HepG2 (cell line): ENCODE data around the gene CDCP1. TPM values are rescaled to one million over a fixed set of nuclear protein-coding genes. Genes with fewer than 3 reads are reported as not detected.

Source experiments
- ATAC-seq: fragments of 200-7000 bp; cut with Tn5 transposase; 3 replicates; pipeline ENCODE4 v1.9.1; 2020; ENCODE audit warnings: mild to moderate bottlenecking, moderate library complexity
- BruUV-seq: library from RNA; stranded (reverse); fragments of 400-500 nt; replicated peaks from 2 replicates; lab custom pipeline; 2021; lab: Mats Ljungman, UMichigan
- CTCF ChIA-PET: fragments of 300-600 bp; formaldehyde crosslinking; extraction: SDS; loops from one replicate; lab custom pipeline; 2021; ENCODE audit warnings: low total read pairs, inconsistent platforms, low intra/inter-chr PET ratio; lab: Yijun Ruan, JAX
- POLR2A ChIA-PET: fragments of 350-600 bp; sonication (Branson Sonifier 250); formaldehyde crosslinking; loops from one replicate; lab custom pipeline; 2020; ENCODE audit warnings: antibody characterized with exemption, inconsistent platforms; lab: Yijun Ruan, JAX
- DNase-seq: peaks from one replicate; pipeline ENCODE4 v3.0.0-alpha.2; 2015; ENCODE audit warnings: low spot score
- FAIRE-seq: peaks from 3 replicates; lab custom pipeline; 2011; peaks lifted over from hg19 to GRCh38; lab: Jason Lieb, UNC
- H2AFZ ChIP-seq: one replicate; pipeline ENCODE4 v1.6.1; 2011; ENCODE audit warnings: low read length, inconsistent platforms
- H3K27ac ChIP-seq: fragments of 300-600 bp; 3 replicates; pipeline ENCODE4 v1.8.0; 2011; ENCODE audit warnings: mixed run types, mild to moderate bottlenecking, mixed read lengths, low read length, inconsistent platforms; ENCODE audit not compliant: insufficient read depth; ENCODE audit errors: extremely low read length
- H3K27me3 ChIP-seq, 2 experiments: fragments of 200-600 bp in 1 of 2; 2 replicates in 1 of 2; 3 replicates in 1 of 2; pipeline versions ENCODE4 v1.6.0 to v1.8.0; 2011; ENCODE audit warnings: low read length in 2 of 2, mild to moderate bottlenecking in 2 of 2, moderate library complexity in 2 of 2, inconsistent platforms in 1 of 2; ENCODE audit not compliant: insufficient read depth in 2 of 2, control insufficient read depth in 1 of 2
- H3K36me3 ChIP-seq, 2 experiments: fragments of 200-600 bp in 1 of 2; replicated peaks in 1 of 2; 2 replicates in 1 of 2; 3 replicates in 1 of 2; pipeline versions ENCODE4 v1.5.1 to v1.8.0; 2011; ENCODE audit warnings: low read length in 2 of 2, inconsistent platforms in 1 of 2; ENCODE audit not compliant: insufficient read depth in 2 of 2, control insufficient read depth in 1 of 2
- H3K4me1 ChIP-seq: 2 replicates; pipeline ENCODE4 v1.5.1; 2012; ENCODE audit warnings: low read length, inconsistent platforms; ENCODE audit not compliant: insufficient read depth
- H3K4me2 ChIP-seq: 2 replicates; pipeline ENCODE4 v1.6.0; 2011; ENCODE audit warnings: low read depth, low read length, inconsistent platforms
- H3K4me3 ChIP-seq, 3 experiments: fragments of 200-600 bp in 1 of 3; sonication (generic), shearing (Covaris generic) in 1 of 3; replicated peaks in 1 of 3; 2 replicates each; pipeline ENCODE4 v1.5.1; 2011 to 2016; ENCODE audit warnings: low read length in 3 of 3, inconsistent platforms in 2 of 3, low read depth in 2 of 3, mild to moderate bottlenecking in 2 of 3, control low read depth in 1 of 3, mixed read lengths in 1 of 3; ENCODE audit not compliant: insufficient read depth in 1 of 3
- H3K79me2 ChIP-seq: one replicate; pipeline ENCODE4 v1.6.1; 2011; ENCODE audit warnings: low read length, inconsistent platforms; ENCODE audit not compliant: insufficient read depth
- H3K9ac ChIP-seq: 2 replicates; pipeline ENCODE4 v1.6.0; 2011; ENCODE audit warnings: mild to moderate bottlenecking, low read depth, low read length, inconsistent platforms; ENCODE audit not compliant: insufficient read depth
- H3K9me3 ChIP-seq: 2 replicates; pipeline ENCODE4 v1.5.1; 2012; ENCODE audit warnings: mild to moderate bottlenecking, low read length
- H4K20me1 ChIP-seq: 2 replicates; pipeline ENCODE4 v1.6.0; 2011; ENCODE audit warnings: inconsistent platforms, mild to moderate bottlenecking, low read length, moderate library complexity; ENCODE audit not compliant: insufficient read depth
- DPF2 ChIP-seq: sonication (generic); formaldehyde crosslinking; IDR thresholded peaks from 2 replicates; pipeline ENCODE4 v1.4.0; 2020; ENCODE audit warnings: mild to moderate bottlenecking, low read depth, missing genetic modification reagents, borderline replicate concordance
- GATAD2A ChIP-seq: IDR thresholded peaks from 2 replicates; pipeline ENCODE4 v1.6.1; 2016
- KMT2A ChIP-seq: sonication (generic); formaldehyde crosslinking; IDR thresholded peaks from 2 replicates; pipeline ENCODE4 v1.4.0; 2020; ENCODE audit warnings: missing genetic modification reagents
- MEF2D ChIP-seq: sonication (generic); formaldehyde crosslinking; IDR thresholded peaks from 2 replicates; pipeline ENCODE4 v1.5.1; 2020; ENCODE audit warnings: mild to moderate bottlenecking, missing genetic modification reagents
- MXD3 ChIP-seq: IDR thresholded peaks from 2 replicates; pipeline ENCODE4 v1.6.1; 2016; ENCODE audit warnings: mild to moderate bottlenecking, missing biosample characterization, missing genetic modification reagents
- NBN ChIP-seq: fragments of 450-650 bp; conservative IDR thresholded peaks from 2 replicates; pipeline ENCODE4 v1.6.1; 2017
- PRMT3 ChIP-seq: sonication (generic); formaldehyde crosslinking; IDR thresholded peaks from 2 replicates; pipeline ENCODE4 v1.8.1; 2022; ENCODE audit warnings: low read depth, mild to moderate bottlenecking, moderate library complexity, missing genetic modification reagents, borderline replicate concordance
- RBAK ChIP-seq: sonication (generic); formaldehyde crosslinking; IDR thresholded peaks from 2 replicates; pipeline ENCODE4 v1.5.1; 2020; ENCODE audit warnings: mild to moderate bottlenecking, missing genetic modification reagents
- REL ChIP-seq: sonication (generic); formaldehyde crosslinking; conservative IDR thresholded peaks from 2 replicates; pipeline ENCODE4 v1.8.0; 2022; ENCODE audit warnings: mild to moderate bottlenecking, missing genetic modification reagents, moderate library complexity
- SKI ChIP-seq: fragments of 450-650 bp; IDR thresholded peaks from one replicate; pipeline ENCODE4 v1.6.1; 2018; ENCODE audit warnings: mild to moderate bottlenecking; ENCODE audit not compliant: partially characterized antibody
- TSC22D2 ChIP-seq: sonication (generic); formaldehyde crosslinking; IDR thresholded peaks from 2 replicates; pipeline ENCODE4 v1.5.1; 2020; ENCODE audit warnings: missing genetic modification reagents, mild to moderate bottlenecking, borderline replicate concordance
- ZFP36L1 ChIP-seq: sonication (generic); formaldehyde crosslinking; IDR thresholded peaks from 2 replicates; pipeline ENCODE4 v1.8.0; 2022; ENCODE audit warnings: mild to moderate bottlenecking, missing genetic modification reagents, moderate library complexity
- ZFYVE20 ChIP-seq: sonication (generic); formaldehyde crosslinking; IDR thresholded peaks from 2 replicates; pipeline ENCODE4 v1.8.0; 2023; ENCODE audit warnings: low read depth, mild to moderate bottlenecking, moderate library complexity, missing genetic modification reagents, borderline replicate concordance
- ZNF143 ChIP-seq: sonication (generic); formaldehyde crosslinking; IDR thresholded peaks from 2 replicates; pipeline ENCODE4 v1.4.0; 2020; ENCODE audit warnings: missing genetic modification reagents
- ZNF225 ChIP-seq: sonication (generic); formaldehyde crosslinking; IDR thresholded peaks from 2 replicates; pipeline ENCODE4 v1.4.0; 2020; ENCODE audit warnings: mild to moderate bottlenecking, missing genetic modification reagents
- ZNF331 ChIP-seq: sonication (generic); formaldehyde crosslinking; IDR thresholded peaks from 2 replicates; pipeline ENCODE4 v1.4.0; 2020; ENCODE audit warnings: missing genetic modification reagents
- ZNF441 ChIP-seq: sonication (generic); formaldehyde crosslinking; IDR thresholded peaks from 2 replicates; pipeline ENCODE4 v1.7.0; 2021; ENCODE audit warnings: missing genetic modification reagents, borderline replicate concordance
- ZNF460 ChIP-seq: sonication (generic); formaldehyde crosslinking; IDR thresholded peaks from 2 replicates; pipeline ENCODE4 v1.5.1; 2020; ENCODE audit warnings: missing genetic modification reagents, mild to moderate bottlenecking, borderline replicate concordance
- ZNF496 ChIP-seq: sonication (generic); formaldehyde crosslinking; IDR thresholded peaks from 2 replicates; pipeline ENCODE4 v1.8.1; 2023; ENCODE audit warnings: mild to moderate bottlenecking, moderate library complexity, missing genetic modification reagents; ENCODE audit not compliant: insufficient replicate concordance
- WGBS: methylation state at CpG from one replicate; pipeline ENCODE4 v1.1.6; 2017; ENCODE audit warnings: low lambda C conversion rate; 5-methylcytosine and 5-hydroxymethylcytosine counted together
- in situ Hi-C: cut with HindIII; loops from 2 replicates; pipeline ENCODE4 v1.10.0; 2017; ENCODE audit warnings: low pct_unique_long_range_greater_than_20kb; ENCODE audit not compliant: extremely low pct_ligation_motif_present
- intact Hi-C: fragments of 100-400 bp; cut with micrococcal nuclease; formaldehyde crosslinking; loops from one replicate; pipeline ENCODE4 v1.10.0; 2022; ENCODE audit not compliant: unreplicated experiment
- polyA plus RNA-seq, 8 experiments: library from polyadenylated mRNA; depleted of rRNA in 3 of 8; stranded (reverse) in 7 of 8; unstranded in 1 of 8; fragments of >200 nt; fragmentation: Illumina TruSeq in 4 of 8; extraction: Trizol in 4 of 8; gene quantifications; 2 replicates each; pipeline versions ENCODE4 v1.2.1 to v1.2.3, GENCODE V29; 2011 to 2016; ENCODE audit warnings: low read depth in 4 of 8, missing spikeins in 1 of 8, mixed read lengths in 1 of 8; ENCODE audit not compliant: insufficient read depth in 1 of 8
- total RNA-seq, 5 experiments: library from RNA; depleted of rRNA; stranded (reverse); fragments of >200 nt; fragmentation: Illumina TruSeq; extraction: Trizol; gene quantifications; 2 replicates each; pipeline ENCODE4 v1.2.3, GENCODE V29; 2016; ENCODE audit warnings: low read depth in 1 of 5

CDCP1 gene
- total and polyA plus RNA-seq, 2 of the 13 experiments (the other 11 are each of a cell fraction or from before 2014, with no cell fraction given): 0.11 to 0.18 TPM

GRCh38 chr3:45100981-45101407 lies 45.2 kb downstream of the CDCP1 start:
- no peak overlapping the region for H3K9ac ChIP-seq
- no TSS peak for BruUV-seq
- no peak overlapping the region for H3K4me2 ChIP-seq
- CTCF ChIA-PET: no interaction called here
- no peaks in the 10 kb centered on the region for H3K79me2 ChIP-seq
- intact Hi-C loops (no loop called here), in situ Hi-C loops (no loop called here)
- H3K4me1 ChIP-seq: no peaks in the 10 kb centered on the region
- H3K9me3 ChIP-seq: no peaks in the 10 kb centered on the region
- H4K20me1 ChIP-seq: no peaks in the 10 kb centered on the region
- no peak for FAIRE-seq
- no peaks in the 10 kb centered on the region for H3K36me3 ChIP-seq
- TF ChIP-seq ZNF460 (CRISPR knock-in tag) (no peak), RBAK (CRISPR knock-in tag) (no peak), DPF2 (CRISPR knock-in tag) (no peak), REL (CRISPR knock-in tag) (no peak), TSC22D2 (CRISPR knock-in tag) (no peak), PRMT3 (CRISPR knock-in tag) (no peak), KMT2A (CRISPR knock-in tag) (no peak), NBN (no peak), ZFYVE20 (no peak), SKI (no peak), GATAD2A (no peak), ZFP36L1 (CRISPR knock-in tag) (no peak), ZNF496 (CRISPR knock-in tag) (no peak), ZNF441 (CRISPR knock-in tag) (no peak), ZNF143 (CRISPR knock-in tag) (no peak), MXD3 (CRISPR knock-in tag) (no peak), ZNF331 (CRISPR knock-in tag) (no peak), ZNF225 (no peak), MEF2D (no peak)
- TF ChIP-seq, all 625 proteins: peak for 0
- 21% methylated on average over 1 of the region's 3 CpGs for WGBS
- no peak for ATAC-seq
- no peak for DNase-seq
- Histone ChIP-seq H3K4me3 (no peak overlapping the region), H3K27me3 (no peaks in the 10 kb centered on the region), H3K27ac (no peak overlapping the region), H2AFZ (no peak overlapping the region)
- POLR2A ChIA-PET: no interaction called here
